K562 (cell line): Measurements from ENCODE around the gene NAA80. TPM values are rescaled to one million over a fixed set of nuclear protein-coding genes. Genes with fewer than 3 reads are reported as not detected.

Source experiments
- BRD4 ChIP-seq: fragments of 200-600 bp; sonication (generic); IDR thresholded peaks from 2 replicates; pipeline ENCODE4 v1.6.1; 2017; ENCODE audit warnings: inconsistent platforms
- CBFA2T3 ChIP-seq: fragments of 450-650 bp; IDR thresholded peaks from 2 replicates; pipeline ENCODE4 v1.6.1; 2017
- MBD2 ChIP-seq: sonication (generic); IDR thresholded peaks from 2 replicates; pipeline ENCODE4 v1.6.1; 2016; ENCODE audit warnings: low read depth, borderline replicate concordance
- polyA plus RNA-seq, 8 experiments: library from polyadenylated mRNA; depleted of rRNA in 4 of 8; stranded (reverse) in 5 of 8; unstranded in 3 of 8; fragments of >200 nt; fragmentation: Nextera tagmentation in 2 of 8; fragmentation: Illumina TruSeq in 1 of 8; extraction: Ambion mirVana in 2 of 8; extraction: Trizol in 1 of 8; gene quantifications; 2 replicates each; pipeline versions ENCODE4 v1.2.1 to v1.2.3, GENCODE V29; 2011 to 2014; ENCODE audit warnings: inconsistent platforms in 1 of 8, missing spikeins in 1 of 8
- total RNA-seq, 7 experiments: library from RNA; depleted of rRNA in 6 of 7; stranded (reverse); fragments of >200 nt in 6 of 7; fragmentation: Illumina TruSeq in 2 of 7; extraction: Trizol in 2 of 7; gene quantifications; 2 replicates each; pipeline versions ENCODE4 v1.2.1 to v1.2.3, GENCODE V29; 2011 to 2021; ENCODE audit warnings: low replicate concordance in 1 of 7
- TF ChIP-seq, protein P1 (sequence below): fragments of 450-650 bp; IDR thresholded peaks from 2 replicates; pipeline ENCODE4 v1.6.1; 2018; ENCODE audit not compliant: partially characterized antibody
- TF ChIP-seq, protein P2 (sequence below), 3 experiments: IDR thresholded peaks in 2 of 3; conservative IDR thresholded peaks in 1 of 3; 2 replicates each; pipeline ENCODE4 v1.5.1; 2011 to 2012; ENCODE audit warnings: low read length in 3 of 3, mild to moderate bottlenecking in 3 of 3, control low read depth in 2 of 3, improper control_type of control experiment in 1 of 3, inconsistent platforms in 1 of 3, low read depth in 1 of 3, mixed read lengths in 1 of 3, moderate library complexity in 1 of 3; ENCODE audit not compliant: insufficient read depth in 2 of 3
- TF ChIP-seq, protein P3 (sequence below): IDR thresholded peaks from 2 replicates; pipeline ENCODE4 v1.6.1; 2011; ENCODE audit warnings: borderline replicate concordance, low read depth, mild to moderate bottlenecking, moderate library complexity, low read length; ENCODE audit not compliant: insufficient read depth, poor library complexity, severe bottlenecking

NAA80 gene
- total and polyA plus RNA-seq, 9 of the 15 experiments (the other 6 are each of a cell fraction or from before 2014, with no cell fraction given) = 0.82 to 24.0 (median 8.6) TPM

DNA sequence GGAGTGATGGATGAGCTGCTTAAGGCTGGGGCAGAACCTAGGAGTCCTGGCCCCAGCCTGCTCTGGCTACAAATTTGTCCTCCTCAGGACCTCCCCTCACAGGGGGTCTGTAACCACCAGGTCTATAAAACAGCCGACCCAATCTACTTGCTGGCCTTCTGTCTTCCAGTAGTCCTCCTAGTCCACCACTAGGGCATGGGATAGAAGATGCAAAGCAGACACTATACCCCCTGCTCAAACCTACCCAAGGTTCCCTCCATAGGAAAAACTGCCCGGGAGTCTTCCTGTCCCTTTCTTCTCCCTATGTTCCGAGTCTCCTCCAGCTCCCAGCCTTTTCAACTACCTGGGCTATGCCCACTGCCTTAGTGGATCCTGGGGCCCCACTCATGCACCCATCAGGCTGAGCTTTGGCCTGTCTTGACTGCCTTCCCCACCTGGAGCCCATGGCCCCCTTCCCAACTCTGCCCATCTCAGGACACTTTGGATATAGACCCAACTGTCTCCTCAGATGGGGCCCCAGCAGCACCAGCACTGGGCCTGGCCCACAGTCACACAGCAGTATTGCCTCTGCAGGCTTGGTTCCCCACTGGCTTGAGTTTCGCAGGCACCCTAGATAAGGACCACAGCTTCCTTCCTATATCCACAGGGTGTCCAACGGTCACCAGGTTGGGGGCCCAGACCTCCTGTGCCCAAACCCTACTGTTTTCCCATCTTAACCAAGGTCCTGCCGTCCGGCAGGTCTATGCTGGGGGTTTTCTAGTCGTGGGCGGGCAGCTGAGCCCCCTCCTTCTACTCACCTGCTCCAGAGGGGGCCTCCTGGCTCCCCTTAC lies 1.1 kb downstream of the NAA80 start (continued):
- TF ChIP-seq MBD2 (0 out of 2 replicates have a peak, but pooled peaks have one; percentile 2), CBFA2T3 (peak; percentile 19; the same call in 1 of the 2 replicates), BRD4 (no peak)
- TF ChIP-seq, protein P1, sequence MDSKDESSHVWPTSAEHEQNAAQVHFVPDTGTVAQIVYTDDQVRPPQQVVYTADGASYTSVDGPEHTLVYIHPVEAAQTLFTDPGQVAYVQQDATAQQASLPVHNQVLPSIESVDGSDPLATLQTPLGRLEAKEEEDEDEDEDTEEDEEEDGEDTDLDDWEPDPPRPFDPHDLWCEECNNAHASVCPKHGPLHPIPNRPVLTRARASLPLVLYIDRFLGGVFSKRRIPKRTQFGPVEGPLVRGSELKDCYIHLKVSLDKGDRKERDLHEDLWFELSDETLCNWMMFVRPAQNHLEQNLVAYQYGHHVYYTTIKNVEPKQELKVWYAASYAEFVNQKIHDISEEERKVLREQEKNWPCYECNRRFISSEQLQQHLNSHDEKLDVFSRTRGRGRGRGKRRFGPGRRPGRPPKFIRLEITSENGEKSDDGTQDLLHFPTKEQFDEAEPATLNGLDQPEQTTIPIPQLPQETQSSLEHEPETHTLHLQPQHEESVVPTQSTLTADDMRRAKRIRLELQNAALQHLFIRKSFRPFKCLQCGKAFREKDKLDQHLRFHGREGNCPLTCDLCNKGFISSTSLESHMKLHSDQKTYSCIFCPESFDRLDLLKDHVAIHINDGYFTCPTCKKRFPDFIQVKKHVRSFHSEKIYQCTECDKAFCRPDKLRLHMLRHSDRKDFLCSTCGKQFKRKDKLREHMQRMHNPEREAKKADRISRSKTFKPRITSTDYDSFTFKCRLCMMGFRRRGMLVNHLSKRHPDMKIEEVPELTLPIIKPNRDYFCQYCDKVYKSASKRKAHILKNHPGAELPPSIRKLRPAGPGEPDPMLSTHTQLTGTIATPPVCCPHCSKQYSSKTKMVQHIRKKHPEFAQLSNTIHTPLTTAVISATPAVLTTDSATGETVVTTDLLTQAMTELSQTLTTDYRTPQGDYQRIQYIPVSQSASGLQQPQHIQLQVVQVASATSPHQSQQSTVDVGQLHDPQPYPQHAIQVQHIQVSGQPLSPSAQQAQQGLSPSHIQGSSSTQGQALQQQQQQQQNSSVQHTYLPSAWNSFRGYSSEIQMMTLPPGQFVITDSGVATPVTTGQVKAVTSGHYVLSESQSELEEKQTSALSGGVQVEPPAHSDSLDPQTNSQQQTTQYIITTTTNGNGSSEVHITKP = peak; percentile 6
- TF ChIP-seq, protein P2, sequence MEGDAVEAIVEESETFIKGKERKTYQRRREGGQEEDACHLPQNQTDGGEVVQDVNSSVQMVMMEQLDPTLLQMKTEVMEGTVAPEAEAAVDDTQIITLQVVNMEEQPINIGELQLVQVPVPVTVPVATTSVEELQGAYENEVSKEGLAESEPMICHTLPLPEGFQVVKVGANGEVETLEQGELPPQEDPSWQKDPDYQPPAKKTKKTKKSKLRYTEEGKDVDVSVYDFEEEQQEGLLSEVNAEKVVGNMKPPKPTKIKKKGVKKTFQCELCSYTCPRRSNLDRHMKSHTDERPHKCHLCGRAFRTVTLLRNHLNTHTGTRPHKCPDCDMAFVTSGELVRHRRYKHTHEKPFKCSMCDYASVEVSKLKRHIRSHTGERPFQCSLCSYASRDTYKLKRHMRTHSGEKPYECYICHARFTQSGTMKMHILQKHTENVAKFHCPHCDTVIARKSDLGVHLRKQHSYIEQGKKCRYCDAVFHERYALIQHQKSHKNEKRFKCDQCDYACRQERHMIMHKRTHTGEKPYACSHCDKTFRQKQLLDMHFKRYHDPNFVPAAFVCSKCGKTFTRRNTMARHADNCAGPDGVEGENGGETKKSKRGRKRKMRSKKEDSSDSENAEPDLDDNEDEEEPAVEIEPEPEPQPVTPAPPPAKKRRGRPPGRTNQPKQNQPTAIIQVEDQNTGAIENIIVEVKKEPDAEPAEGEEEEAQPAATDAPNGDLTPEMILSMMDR (IDR thresholded peaks at IDR 0.05 in 2 of 3, conservative IDR thresholded peaks at IDR 0.05 in 1 of 3; ENCODE audit: insufficient read depth in 2 of 3, low read depth in 1 of 3, low read length in 3 of 3) = 0 out of 6 replicates have a peak, but pooled peaks of 1 of the 3 experiments have one; percentile 30
- TF ChIP-seq, protein P3, sequence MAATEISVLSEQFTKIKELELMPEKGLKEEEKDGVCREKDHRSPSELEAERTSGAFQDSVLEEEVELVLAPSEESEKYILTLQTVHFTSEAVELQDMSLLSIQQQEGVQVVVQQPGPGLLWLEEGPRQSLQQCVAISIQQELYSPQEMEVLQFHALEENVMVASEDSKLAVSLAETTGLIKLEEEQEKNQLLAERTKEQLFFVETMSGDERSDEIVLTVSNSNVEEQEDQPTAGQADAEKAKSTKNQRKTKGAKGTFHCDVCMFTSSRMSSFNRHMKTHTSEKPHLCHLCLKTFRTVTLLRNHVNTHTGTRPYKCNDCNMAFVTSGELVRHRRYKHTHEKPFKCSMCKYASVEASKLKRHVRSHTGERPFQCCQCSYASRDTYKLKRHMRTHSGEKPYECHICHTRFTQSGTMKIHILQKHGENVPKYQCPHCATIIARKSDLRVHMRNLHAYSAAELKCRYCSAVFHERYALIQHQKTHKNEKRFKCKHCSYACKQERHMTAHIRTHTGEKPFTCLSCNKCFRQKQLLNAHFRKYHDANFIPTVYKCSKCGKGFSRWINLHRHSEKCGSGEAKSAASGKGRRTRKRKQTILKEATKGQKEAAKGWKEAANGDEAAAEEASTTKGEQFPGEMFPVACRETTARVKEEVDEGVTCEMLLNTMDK = no peak
- TF ChIP-seq, all 486 proteins: peak for 6
